Left lung (tissue), 10 donors: ENCODE data around the gene WWOX. TPM values are rescaled to one million over a fixed set of nuclear protein-coding genes. Genes with fewer than 3 reads are reported as not detected.

Source experiments
- ATAC-seq: fragments of 200-7000 bp; cut with Tn5 transposase; one replicate; pipeline ENCODE4 v1.9.1; 2020; ENCODE audit warnings: moderate library complexity
- DNase-seq, 4 donors: peaks; one replicate each; pipeline ENCODE4 v3.0.0-alpha.2; 2013 to 2020
- H3K27ac ChIP-seq, 2 donors: fragments of 200-600 bp; sonication (generic) in 1 of 2; one replicate each; pipeline versions ENCODE4 v1.5.0 to v1.8.0; 2020 to 2021
- H3K27me3 ChIP-seq, 2 donors: fragments of 200-600 bp; sonication (generic) in 1 of 2; one replicate each; pipeline versions ENCODE4 v1.5.0 to v1.8.0; 2020 to 2021
- H3K36me3 ChIP-seq, 2 donors: fragments of 200-600 bp; sonication (generic) in 1 of 2; one replicate each; pipeline versions ENCODE4 v1.5.0 to v1.8.0; 2020 to 2021
- H3K4me1 ChIP-seq, 2 donors: fragments of 200-600 bp; one replicate each; pipeline ENCODE4 v1.8.0; 2021
- H3K4me3 ChIP-seq, 2 donors: fragments of 200-600 bp; sonication (generic) in 1 of 2; one replicate each; pipeline versions ENCODE4 v1.5.0 to v1.8.0; 2020 to 2021; ENCODE audit warnings: mild to moderate bottlenecking in 1 of 2
- H3K9me3 ChIP-seq, 2 donors: fragments of 200-600 bp; sonication (generic) in 1 of 2; one replicate each; pipeline versions ENCODE4 v1.5.0 to v1.8.0; 2020 to 2021
- CTCF ChIP-seq, 2 donors: fragments of 200-600 bp; sonication (generic) in 1 of 2; IDR thresholded peaks; one replicate each; pipeline versions ENCODE4 v1.5.0 to v1.8.0; 2021; ENCODE audit warnings: antibody characterized with exemption in 2 of 2
- intact Hi-C, 2 donors: fragments of 100-400 bp; cut with DNase I; formaldehyde crosslinking; loops; one replicate each; pipeline versions ENCODE4 v1.11.2 to v1.14.2; 2022
- polyA plus RNA-seq, 6 donors: library from polyadenylated mRNA; unstranded; fragments of 120-200 nt; gene quantifications; one replicate each; pipeline ENCODE4 v1.2.1, GENCODE V29; 2013; ENCODE audit not compliant: insufficient read length in 6 of 6
- total RNA-seq, 2 donors: library from RNA; stranded (reverse); fragmentation: NEBNext Ultra II Directional; extraction: Animal tissue kit (Norgen Biotek cat#: 25700); gene quantifications; one replicate each; pipeline ENCODE4 v1.2.1, GENCODE V29; 2021
- donor health status: DM: no; HTN: yes; CAD: no.
- donor health status: DM: no; HTN: no; CAD: no.

WWOX gene
- total and polyA plus RNA-seq, 8 donors, result 17.2 to 40.3 (median 30.8) TPM

- Histone ChIP-seq H3K27ac (no peak overlapping the region), H3K27me3 (no peaks in the 10 kb centered on the region), H3K9me3 (no peaks in the 10 kb centered on the region), H3K4me1 (peaks cover 0 to 3% of the 10 kb centered on the region in 2 donors), H3K4me3 (no peak overlapping the region), H3K36me3 (no peaks in the 10 kb centered on the region)
- no peak for ATAC-seq
- TF ChIP-seq CTCF (IDR thresholded peaks at IDR 0.05), result no peak
- intact Hi-C loops, result no loop called here
- no peak for DNase-seq
Observed at GRCh38 chr16:78645657-78646056, 546.2 kb downstream of the WWOX start.

GRCh38 chr16:78647019-78647418, 547.6 kb downstream of the WWOX start:
- Histone ChIP-seq H3K9me3 (no peaks in the 10 kb centered on the region), H3K36me3 (no peaks in the 10 kb centered on the region), H3K27me3 (no peaks in the 10 kb centered on the region), H3K4me1 (peaks cover 0 to 3% of the 10 kb centered on the region in 2 donors), H3K27ac (peak overlapping the region in 1 of 2 donors; percentile 5), H3K4me3 (no peak overlapping the region)
- no peak for ATAC-seq
- TF ChIP-seq CTCF (IDR thresholded peaks at IDR 0.05), result no peak
- intact Hi-C loops, result no loop called here
- DNase-seq, result no peak

- no peak for DNase-seq
- Histone ChIP-seq H3K27me3 (no peaks in the 10 kb centered on the region), H3K9me3 (no peaks in the 10 kb centered on the region), H3K4me1 (peaks cover 0 to 3% of the 10 kb centered on the region in 2 donors), H3K4me3 (no peak overlapping the region), H3K36me3 (no peaks in the 10 kb centered on the region), H3K27ac (peak overlapping the region in 1 of 2 donors; percentile 5)
- no peak for TF ChIP-seq CTCF (IDR thresholded peaks at IDR 0.05)
- intact Hi-C loops, result no loop called here
- ATAC-seq, result no peak
Observed at GRCh38 chr16:78647491-78647890, 548.0 kb downstream of the WWOX start.

GRCh38 chr16:78648517-78648916, 549.1 kb downstream of the WWOX start:
- intact Hi-C loops, result no loop called here
- peak in 2 of 4 donors; percentile 29 to 57 for DNase-seq
- Histone ChIP-seq H3K4me3 (no peak overlapping the region), H3K36me3 (no peaks in the 10 kb centered on the region), H3K4me1 (peaks cover 0 to 3% of the 10 kb centered on the region in 2 donors), H3K27me3 (no peaks in the 10 kb centered on the region), H3K27ac (no peak overlapping the region), H3K9me3 (no peaks in the 10 kb centered on the region)
- no peak for ATAC-seq
- TF ChIP-seq CTCF (IDR thresholded peaks at IDR 0.05), result no peak

GRCh38 chr16:78650339-78651074, 551.1 kb downstream of the WWOX start:
- Histone ChIP-seq H3K36me3 (no peaks in the 10 kb centered on the region), H3K4me3 (no peak overlapping the region), H3K27me3 (no peaks in the 10 kb centered on the region), H3K27ac (no peak overlapping the region), H3K9me3 (no peaks in the 10 kb centered on the region), H3K4me1 (peaks cover 0 to 3% of the 10 kb centered on the region in 2 donors)
- intact Hi-C loops, result no loop called here
- no peak for TF ChIP-seq CTCF (IDR thresholded peaks at IDR 0.05)
- DNase-seq (no peak), ATAC-seq (no peak)
